Upper lobe of left lung (tissue), 6 donors: ENCODE measurements around the gene SLC16A1. TPM values are rescaled to one million over a fixed set of nuclear protein-coding genes. Genes with fewer than 3 reads are reported as not detected.

Experiments used
- ATAC-seq, 2 donors: fragments of 200-7000 bp; cut with Tn5 transposase; one replicate each; pipeline ENCODE4 v1.9.1; 2022; ENCODE audit warnings: mild to moderate bottlenecking in 2 of 2, moderate library complexity in 2 of 2; ENCODE audit not compliant: low FRiP score in 2 of 2
- DNase-seq, 2 donors: peaks; one replicate each; pipeline ENCODE4 v3.0.0-alpha.2; 2019 to 2020
- H3K27ac ChIP-seq, 4 donors: fragments of 200-600 bp; sonication (generic); one replicate each; pipeline ENCODE4 v1.5.1; 2016 to 2019
- H3K27me3 ChIP-seq, 4 donors: fragments of 200-600 bp; sonication (generic); one replicate each; pipeline ENCODE4 v1.5.1; 2017 to 2019
- H3K36me3 ChIP-seq, 4 donors: fragments of 200-600 bp; sonication (generic); one replicate each; pipeline ENCODE4 v1.5.1; 2016 to 2019
- H3K4me1 ChIP-seq, 4 donors: fragments of 200-600 bp; sonication (generic); one replicate each; pipeline ENCODE4 v1.5.1; 2018 to 2019
- H3K4me3 ChIP-seq, 4 donors: fragments of 200-600 bp; sonication (generic); one replicate each; pipeline ENCODE4 v1.5.1; 2017 to 2019; ENCODE audit warnings: mild to moderate bottlenecking in 2 of 4, moderate library complexity in 1 of 4
- H3K9me3 ChIP-seq, 4 donors: fragments of 200-600 bp; sonication (generic); one replicate each; pipeline ENCODE4 v1.5.1; 2018 to 2019
- CTCF ChIP-seq, 6 experiments: fragments of 450-650 bp in 4 of 6; fragments of 200-600 bp in 2 of 6; sonication (generic) in 2 of 6; IDR thresholded peaks; one replicate each; pipeline ENCODE4 v1.5.1; 2016 to 2019; ENCODE audit warnings: antibody characterized with exemption in 6 of 6
- EP300 ChIP-seq, 4 donors: sonication (generic); formaldehyde crosslinking; IDR thresholded peaks; one replicate each; pipeline ENCODE4 v1.5.1; 2017; ENCODE audit warnings: antibody characterized with exemption in 4 of 4, control low read depth in 2 of 4
- POLR2A ChIP-seq, 4 donors: fragments of 450-650 bp; IDR thresholded peaks; one replicate each; pipeline ENCODE4 v1.5.1; 2016 to 2017; ENCODE audit warnings: antibody characterized with exemption in 4 of 4, mild to moderate bottlenecking in 2 of 4
- POLR2AphosphoS5 ChIP-seq, 2 donors: sonication (generic); formaldehyde crosslinking; IDR thresholded peaks; one replicate each; pipeline ENCODE4 v1.5.1; 2017; ENCODE audit warnings: antibody characterized with exemption in 2 of 2
- WGBS, 2 donors: methylation state at CpG; one replicate each; pipeline ENCODE4 v1.1.5; 2017 to 2018; 5-methylcytosine and 5-hydroxymethylcytosine counted together
- total RNA-seq, 6 donors: library from RNA; depleted of rRNA in 4 of 6; stranded (reverse); fragments of >200 nt in 4 of 6; gene quantifications; one replicate each; pipeline versions ENCODE4 v1.1.0 to v1.2.1, GENCODE V29; 2016 to 2021
- donor health status: DM: no; HTN: no; CAD: no; lungs with moderate emphysema.
- donor health status: DM: no; HTN: yes; CAD: no; lungs with severe emphysema.

SLC16A1 gene
- total RNA-seq, 6 donors from 2014 or later: 1.4 to 13.3 (median 5.9) TPM

GRCh38 chr1:112937070-112937469 is 18.9 kb downstream of the SLC16A1 start:
- Histone ChIP-seq H3K4me3 (no peak overlapping the region), H3K4me1 (peaks cover 0 to 3% (median 0%) of the 10 kb centered on the region in 4 donors), H3K27me3 (no peaks in the 10 kb centered on the region), H3K9me3 (no peaks in the 10 kb centered on the region), H3K36me3 (no peaks in the 10 kb centered on the region), H3K27ac (no peak overlapping the region)
- TF ChIP-seq POLR2A (IDR thresholded peaks at IDR 0.05) (no peak), POLR2AphosphoS5 (IDR thresholded peaks at IDR 0.05) (no peak), EP300 (IDR thresholded peaks at IDR 0.05) (no peak), CTCF (IDR thresholded peaks at IDR 0.05) (no peak)
- DNase-seq (no peak), ATAC-seq (peak in 1 of 2 donors; percentile 48)
- WGBS, 2 donors: 72 to 79% methylated on average over 2 of the region's 2 CpGs

GRCh38 chr1:112935461-112936111 is 20.4 kb downstream of the SLC16A1 start:
- H3K4me3 ChIP-seq: no peak overlapping the region
- peaks cover 0 to 3% (median 0%) of the 10 kb centered on the region in 4 donors for H3K4me1 ChIP-seq
- no peaks in the 10 kb centered on the region for H3K9me3 ChIP-seq
- peak in 1 of 2 donors; percentile 53 for ATAC-seq
- no peaks in the 10 kb centered on the region for H3K27me3 ChIP-seq
- no peak overlapping the region for H3K27ac ChIP-seq
- no peak for DNase-seq
- no peaks in the 10 kb centered on the region for H3K36me3 ChIP-seq
- TF ChIP-seq POLR2A (IDR thresholded peaks at IDR 0.05) (no peak), EP300 (IDR thresholded peaks at IDR 0.05) (no peak), POLR2AphosphoS5 (IDR thresholded peaks at IDR 0.05) (no peak), CTCF (IDR thresholded peaks at IDR 0.05) (no peak)

- DNase-seq: no peak
- Histone ChIP-seq H3K36me3 (no peaks in the 10 kb centered on the region), H3K9me3 (no peaks in the 10 kb centered on the region), H3K27me3 (no peaks in the 10 kb centered on the region), H3K27ac (no peak overlapping the region), H3K4me3 (no peak overlapping the region), H3K4me1 (peaks cover 0 to 3% (median 0%) of the 10 kb centered on the region in 4 donors)
- ATAC-seq: peak in 1 of 2 donors; percentile 50
- TF ChIP-seq POLR2AphosphoS5 (IDR thresholded peaks at IDR 0.05): no peak
- TF ChIP-seq CTCF (IDR thresholded peaks at IDR 0.05): no peak
- TF ChIP-seq EP300 (IDR thresholded peaks at IDR 0.05): no peak
- no peak for TF ChIP-seq POLR2A (IDR thresholded peaks at IDR 0.05)
- WGBS, 2 donors: 78 to 80% methylated on average over 3 of the region's 3 CpGs
These were observed 21.4 kb downstream of the SLC16A1 start for GRCh38 chr1:112934577-112934976.

GRCh38 chr1:112933820-112934571 is 22.0 kb downstream of the SLC16A1 start:
- WGBS, 2 donors: 98% methylated on average over 3 of the region's 3 CpGs
- DNase-seq (no peak), ATAC-seq (no peak)
- TF ChIP-seq POLR2AphosphoS5 (IDR thresholded peaks at IDR 0.05) (no peak), CTCF (IDR thresholded peaks at IDR 0.05) (no peak), EP300 (IDR thresholded peaks at IDR 0.05) (no peak), POLR2A (IDR thresholded peaks at IDR 0.05) (no peak)
- Histone ChIP-seq H3K9me3 (no peaks in the 10 kb centered on the region), H3K27me3 (no peaks in the 10 kb centered on the region), H3K36me3 (no peaks in the 10 kb centered on the region), H3K4me3 (no peak overlapping the region), H3K27ac (no peak overlapping the region), H3K4me1 (peaks cover 0 to 3% (median 0%) of the 10 kb centered on the region in 4 donors)
